Vagina (tissue), 2 donors: ENCODE measurements around the gene CNIH2.

Experiments used
- POLR2A ChIP-seq, 2 donors: fragments of 450-650 bp; IDR thresholded peaks; one replicate each; pipeline ENCODE4 v1.6.1; 2017; ENCODE audit warnings: antibody characterized with exemption in 2 of 2, mild to moderate bottlenecking in 2 of 2, moderate library complexity in 2 of 2
- TF ChIP-seq, protein P1 (sequence below), 3 experiments: fragments of 450-650 bp in 2 of 3; fragments of 200-600 bp in 1 of 3; sonication (generic) in 1 of 3; IDR thresholded peaks; one replicate each; pipeline ENCODE4 v1.5.1; 2017 to 2019; ENCODE audit warnings: antibody characterized with exemption in 3 of 3, mild to moderate bottlenecking in 2 of 3, moderate library complexity in 2 of 3

- TF ChIP-seq, protein P1, sequence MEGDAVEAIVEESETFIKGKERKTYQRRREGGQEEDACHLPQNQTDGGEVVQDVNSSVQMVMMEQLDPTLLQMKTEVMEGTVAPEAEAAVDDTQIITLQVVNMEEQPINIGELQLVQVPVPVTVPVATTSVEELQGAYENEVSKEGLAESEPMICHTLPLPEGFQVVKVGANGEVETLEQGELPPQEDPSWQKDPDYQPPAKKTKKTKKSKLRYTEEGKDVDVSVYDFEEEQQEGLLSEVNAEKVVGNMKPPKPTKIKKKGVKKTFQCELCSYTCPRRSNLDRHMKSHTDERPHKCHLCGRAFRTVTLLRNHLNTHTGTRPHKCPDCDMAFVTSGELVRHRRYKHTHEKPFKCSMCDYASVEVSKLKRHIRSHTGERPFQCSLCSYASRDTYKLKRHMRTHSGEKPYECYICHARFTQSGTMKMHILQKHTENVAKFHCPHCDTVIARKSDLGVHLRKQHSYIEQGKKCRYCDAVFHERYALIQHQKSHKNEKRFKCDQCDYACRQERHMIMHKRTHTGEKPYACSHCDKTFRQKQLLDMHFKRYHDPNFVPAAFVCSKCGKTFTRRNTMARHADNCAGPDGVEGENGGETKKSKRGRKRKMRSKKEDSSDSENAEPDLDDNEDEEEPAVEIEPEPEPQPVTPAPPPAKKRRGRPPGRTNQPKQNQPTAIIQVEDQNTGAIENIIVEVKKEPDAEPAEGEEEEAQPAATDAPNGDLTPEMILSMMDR (IDR thresholded peaks at IDR 0.05), result no peak
- no peak for TF ChIP-seq POLR2A (IDR thresholded peaks at IDR 0.05)
Observed at GRCh38 chr11:66290330-66290621, 12.3 kb downstream of the CNIH2 start.
